GM18867 (cell line): ENCODE results near the gene SERPINB5.
A peak's percentile ranks its signal among the peaks of the same experiment; 100 is the strongest.

ENCODE experiments used
- ATAC-seq: cut with Tn5 transposase; IDR thresholded peaks from one replicate; pipeline ENCODE4 v1.9.1; 2021; ENCODE audit warnings: mild to moderate bottlenecking, moderate library complexity; ENCODE audit not compliant: unreplicated experiment

Gene SERPINB5

DNA sequence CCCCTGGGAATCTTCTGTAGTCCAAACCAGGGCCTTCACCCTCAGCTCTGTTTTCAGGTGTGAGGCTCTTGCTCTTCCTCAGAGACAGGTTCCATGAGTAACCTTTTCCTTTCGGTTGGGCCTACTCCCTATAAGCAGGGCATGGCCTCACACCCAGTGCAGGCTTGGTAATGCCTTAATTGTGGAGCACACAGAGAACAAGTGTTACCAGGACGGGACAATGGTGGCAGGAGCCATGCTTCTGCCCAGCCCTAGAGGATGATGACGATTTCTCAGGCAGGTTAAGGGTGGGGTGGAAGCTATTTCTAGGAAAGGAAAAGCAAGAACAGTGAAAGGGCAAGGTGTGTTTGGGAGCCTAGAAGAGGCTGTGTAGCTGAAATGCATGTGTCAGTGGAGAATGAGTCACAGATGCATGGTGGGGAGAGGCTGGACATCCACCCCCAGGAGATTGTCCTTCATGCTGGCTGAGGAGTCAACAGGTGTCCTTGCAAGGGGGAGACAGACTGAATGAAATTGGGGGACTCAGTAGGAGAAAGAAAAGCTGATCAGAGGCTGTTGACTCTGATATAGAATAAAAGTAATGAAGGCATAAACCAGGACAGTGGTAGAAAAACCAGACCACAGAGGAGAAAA, 43.4 kb downstream of the SERPINB5 start:
- ATAC-seq = no peak

DNA sequence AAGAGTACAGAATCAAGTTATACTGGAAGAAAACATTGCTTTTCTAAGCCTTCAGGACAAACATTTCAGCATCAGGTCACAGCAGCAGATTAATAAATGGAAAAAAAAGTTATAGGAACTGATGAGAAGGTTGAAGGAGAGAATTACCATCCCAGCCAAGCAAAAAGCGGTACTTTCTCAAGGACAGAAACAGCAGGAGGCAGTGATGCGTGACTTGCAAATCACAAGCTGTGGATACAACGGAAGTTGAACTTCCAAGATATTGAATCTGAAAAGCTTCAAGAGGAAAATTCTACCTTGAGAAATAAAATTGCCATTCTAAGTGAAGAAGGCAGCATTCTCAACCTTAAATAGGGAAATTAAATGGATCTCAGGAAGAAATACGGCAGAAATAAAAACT, 46.9 kb downstream of the SERPINB5 start:
- no peak for ATAC-seq

DNA sequence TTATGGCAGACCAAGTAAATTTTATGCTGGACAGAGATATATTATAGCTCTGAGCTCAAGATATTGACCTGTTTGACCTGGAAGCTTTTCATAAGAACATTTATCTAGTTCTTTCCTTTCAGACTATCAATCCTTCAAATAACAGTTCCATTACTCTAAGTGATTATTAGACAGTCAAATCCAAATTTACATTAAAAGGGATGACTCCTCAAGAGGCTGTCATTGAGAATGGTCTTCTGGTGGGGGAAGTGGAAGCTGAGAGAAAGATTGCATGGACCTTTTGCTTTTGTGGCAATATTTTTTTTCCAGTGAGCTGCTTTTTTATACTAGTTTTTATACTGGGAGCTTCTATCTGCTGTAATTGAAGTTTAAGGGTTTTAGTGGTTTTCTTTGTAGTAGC, 50.5 kb downstream of the SERPINB5 start:
- ATAC-seq = no peak

DNA sequence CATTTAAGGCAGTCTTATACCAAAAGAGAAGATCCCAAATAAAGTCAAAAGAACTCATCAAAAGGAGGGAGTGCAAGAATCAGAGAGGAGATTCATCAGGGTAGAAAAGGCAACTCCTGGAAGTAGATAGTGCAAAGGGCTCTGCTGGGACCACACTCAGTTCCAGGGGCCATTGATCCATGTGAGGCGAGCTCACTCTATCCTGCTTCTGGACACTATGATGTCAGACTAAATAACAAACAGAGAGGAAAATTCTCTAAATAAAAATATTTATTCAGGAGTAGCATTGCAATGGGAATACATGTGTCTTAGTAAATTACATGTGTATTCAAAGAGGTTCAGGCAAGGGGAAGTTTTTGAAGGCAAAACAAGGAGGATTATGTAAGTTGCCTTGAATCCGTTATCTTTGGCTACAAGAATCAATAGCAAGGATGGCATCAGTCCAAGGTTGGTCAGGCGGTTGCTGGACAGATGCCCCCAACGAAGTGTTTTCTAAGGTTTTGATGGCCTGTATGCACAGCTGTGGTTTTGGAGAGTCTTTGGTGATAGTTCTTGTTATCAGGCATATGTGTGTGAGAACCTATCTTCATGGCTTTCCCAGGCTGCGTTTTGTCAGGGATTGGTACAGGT, 52.2 kb downstream of the SERPINB5 start:
- no peak for ATAC-seq

DNA sequence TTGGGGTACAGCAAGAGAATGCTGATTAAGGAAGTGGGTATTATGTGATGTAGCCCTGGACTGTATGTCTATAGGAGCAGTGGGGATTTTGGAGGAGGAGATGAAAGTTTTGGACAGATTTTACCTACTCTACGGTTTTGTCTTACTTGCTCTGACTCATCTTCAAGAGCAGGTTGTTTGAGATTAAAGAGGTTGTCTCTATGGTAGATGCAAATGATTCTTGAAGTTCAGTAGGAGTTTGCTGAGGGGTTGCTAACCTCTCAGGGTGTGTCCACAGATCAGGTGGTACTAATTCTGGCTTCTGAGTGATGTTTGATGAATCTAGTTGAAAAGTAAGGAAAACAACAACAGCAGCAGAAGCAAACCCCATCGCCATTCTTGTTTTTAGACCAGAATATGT, 55.7 kb downstream of the SERPINB5 start:
- ATAC-seq = no peak

DNA sequence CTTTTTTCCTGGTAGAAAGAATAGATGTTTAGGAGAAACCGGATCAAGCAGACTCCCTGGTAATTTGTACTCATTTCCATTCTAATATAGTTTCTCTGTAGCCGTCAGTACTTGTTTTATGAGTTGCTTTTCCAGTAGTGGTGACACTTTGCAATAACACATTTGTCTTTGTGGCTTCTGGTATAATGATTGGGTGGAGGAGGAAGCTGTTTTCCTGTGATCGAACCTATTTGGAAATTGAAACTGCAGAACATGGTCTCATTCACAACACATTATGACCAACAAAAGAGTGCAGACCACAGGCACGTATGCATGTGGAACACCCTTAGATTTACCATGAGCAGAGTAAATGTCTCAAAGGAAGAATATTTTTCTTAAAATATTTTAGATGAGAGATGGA, 57.9 kb downstream of the SERPINB5 start:
- ATAC-seq = peak; percentile 64

DNA sequence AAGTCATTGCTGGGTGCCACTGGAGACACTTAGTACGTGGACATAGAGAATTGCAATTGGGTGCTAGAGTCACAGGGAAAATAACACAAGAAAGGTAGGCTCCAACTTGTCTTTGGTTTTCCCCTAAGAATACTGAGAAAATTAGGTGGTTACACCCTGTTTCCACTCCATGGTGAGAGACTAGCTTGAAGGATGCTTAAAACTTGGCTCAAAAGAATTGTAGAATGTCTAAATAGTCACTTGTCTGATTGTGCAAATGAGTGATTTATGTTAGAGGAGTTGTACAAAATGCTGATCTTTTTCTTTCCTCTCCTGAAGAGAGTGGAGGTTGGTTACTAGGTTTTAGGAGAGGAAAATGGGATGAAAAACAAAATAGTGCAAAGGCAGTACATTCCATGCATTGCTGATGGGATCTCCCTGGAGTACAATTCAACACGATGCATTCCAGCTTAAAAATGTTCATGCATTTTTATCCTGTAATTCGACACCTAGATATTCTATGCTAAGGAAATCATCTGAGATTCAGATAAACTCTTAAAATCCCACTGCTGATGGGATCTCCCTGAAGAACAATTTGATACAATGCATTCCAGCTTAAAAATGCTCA, 63.2 kb downstream of the SERPINB5 start:
- ATAC-seq = no peak

DNA sequence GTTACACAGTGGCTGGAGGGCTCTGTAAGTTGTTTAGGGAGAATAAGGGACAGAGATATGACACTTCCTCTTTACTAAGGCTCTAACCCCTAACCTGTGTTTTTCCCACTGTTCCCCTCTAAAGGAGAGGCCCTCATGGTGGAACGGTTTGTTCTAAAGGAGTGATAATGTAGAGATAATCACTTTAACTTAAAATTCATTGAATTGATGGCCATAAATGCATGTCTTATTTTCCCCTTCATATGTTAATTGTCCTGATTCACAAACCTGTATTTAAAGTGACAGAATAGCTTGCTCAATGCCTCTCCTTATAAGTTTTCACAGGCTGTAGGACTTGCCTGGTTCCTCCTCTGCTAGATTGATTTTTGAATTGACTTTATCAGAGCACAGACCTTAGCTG, 65.3 kb downstream of the SERPINB5 start, which contains the start of gene SERPINB12:
TSS of gene SERPINB12 (plus strand) at position 301 of the 400 bp plus-strand sequence. CDS start 13,791 bp downstream, outside the sequence.
- no peak for ATAC-seq

DNA sequence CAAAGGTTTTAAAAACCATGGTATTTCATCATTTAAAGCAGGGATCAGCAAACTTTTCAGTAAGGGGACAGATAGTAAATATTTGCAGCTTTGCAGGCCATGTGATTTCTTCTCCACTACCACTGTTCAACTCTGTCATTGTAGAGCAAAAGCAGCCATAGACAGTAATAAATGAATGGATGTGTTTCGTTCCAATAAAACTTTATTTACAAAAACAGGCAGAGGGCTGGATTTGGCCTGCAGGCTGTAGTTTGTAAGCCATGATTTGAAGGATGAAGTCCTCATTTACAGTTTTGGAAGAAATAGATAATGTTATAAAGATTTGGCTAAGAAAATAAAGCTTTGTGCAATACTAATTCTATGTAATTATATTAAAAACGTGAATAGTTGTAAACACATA, 67.3 kb downstream of the SERPINB5 start:
- ATAC-seq = no peak

DNA sequence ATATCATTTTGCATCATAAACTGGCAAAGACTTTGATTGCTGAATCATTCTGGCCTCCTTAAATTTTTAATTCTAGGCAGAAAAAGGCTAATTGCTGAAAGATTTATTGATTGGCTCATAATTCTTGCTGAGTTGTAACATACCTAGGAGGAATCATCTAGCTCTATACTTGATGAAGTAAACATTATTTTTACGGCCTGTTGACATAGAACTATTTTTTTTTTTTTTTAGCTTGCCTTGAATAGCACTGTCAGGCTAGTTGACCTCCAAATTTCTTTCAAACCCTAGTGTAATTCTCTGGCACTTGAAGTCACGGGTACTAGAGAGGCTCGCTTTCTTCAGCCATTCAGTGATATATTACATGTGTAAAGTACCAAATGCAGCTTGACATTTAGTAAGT, 68.2 kb downstream of the SERPINB5 start:
- no peak for ATAC-seq

DNA sequence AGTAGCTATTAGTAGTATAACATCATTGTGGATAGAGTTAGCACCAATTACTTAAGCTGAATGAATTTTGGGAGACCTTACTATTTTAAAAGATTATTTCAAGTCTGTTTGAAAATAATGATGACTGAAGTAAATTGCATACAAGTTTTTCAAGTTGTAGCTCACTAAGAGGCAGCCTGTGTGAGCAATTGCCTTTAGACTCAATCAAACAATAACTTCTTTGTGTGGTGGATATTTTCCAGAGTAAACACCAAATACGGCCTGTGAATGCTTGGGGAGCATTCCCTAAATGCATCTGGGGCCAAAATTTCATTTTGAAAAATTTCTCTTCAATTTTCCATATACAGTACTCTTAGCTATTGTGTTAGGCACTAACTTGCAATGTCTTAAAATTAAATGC, 73.3 kb downstream of the SERPINB5 start:
- no peak for ATAC-seq

DNA sequence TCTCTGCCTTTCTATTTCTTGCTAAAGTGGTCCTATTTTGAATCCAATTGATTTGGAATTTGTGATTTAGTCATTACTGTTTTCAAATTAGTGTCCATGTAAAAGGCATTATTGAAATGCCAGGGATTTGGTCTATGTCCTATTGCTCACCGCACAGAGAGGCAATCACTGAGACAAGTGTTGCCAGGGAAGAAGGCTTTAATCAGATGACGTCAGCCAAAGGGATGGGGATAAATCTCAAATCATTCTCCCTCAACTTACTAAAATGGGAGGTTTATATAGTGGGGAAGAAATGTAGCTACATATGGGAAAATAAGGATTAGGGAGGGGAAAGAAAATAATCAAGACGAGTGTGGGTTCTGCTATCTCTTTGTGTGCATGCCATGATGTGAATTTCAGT, 75.0 kb downstream of the SERPINB5 start:
- no peak for ATAC-seq

DNA sequence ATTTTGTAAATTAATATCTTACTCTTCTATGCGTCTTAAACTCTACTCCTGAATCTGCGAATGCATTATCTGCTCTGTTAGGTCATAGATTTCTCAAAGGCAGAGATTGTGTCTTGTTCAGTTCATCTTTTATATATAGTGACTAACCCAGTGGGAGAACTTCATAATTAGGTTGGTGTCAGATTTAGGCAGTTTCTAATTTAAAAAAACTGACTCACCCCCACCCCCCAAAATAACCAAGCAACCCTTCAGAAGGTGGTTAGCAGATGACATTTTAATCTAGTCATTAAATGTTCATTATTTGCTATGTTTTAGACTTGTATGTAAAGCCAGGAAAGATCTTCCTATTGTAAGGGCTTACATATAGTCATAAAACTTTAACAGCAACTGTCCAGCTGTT, 75.8 kb downstream of the SERPINB5 start:
- no peak for ATAC-seq

DNA sequence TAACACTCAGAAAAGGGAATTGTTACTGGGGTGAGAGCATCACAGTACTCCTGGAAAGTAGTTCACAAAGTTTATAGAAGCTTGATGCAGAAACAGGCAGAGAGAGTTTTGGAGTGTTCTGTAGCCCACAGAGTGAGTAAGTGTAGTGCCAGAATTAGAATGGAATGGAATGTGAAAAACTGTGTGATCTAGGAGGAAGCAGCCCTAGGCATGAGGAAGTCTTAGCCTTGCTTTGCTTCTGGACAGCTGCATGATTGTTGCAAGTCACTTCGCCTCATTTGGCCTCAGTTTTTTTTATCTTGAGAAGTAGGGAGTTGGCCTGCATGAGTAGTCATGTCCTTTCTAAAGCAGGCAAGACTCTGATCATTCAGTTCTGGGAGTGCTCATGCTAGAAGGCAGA, 76.3 kb downstream of the SERPINB5 start:
- ATAC-seq = no peak
